IMR-90 (cell line): ENCODE measurements around the gene SMIM41. TPM values are rescaled to one million over a fixed set of nuclear protein-coding genes. Genes with fewer than 3 reads are reported as not detected.

Experiments used
- ATAC-seq: fragments of 200-7000 bp; cut with Tn5 transposase; 2 replicates; pipeline ENCODE4 v1.9.1; 2020; ENCODE audit warnings: low read depth, mild to moderate bottlenecking, moderate library complexity
- BruUV-seq: library from RNA; stranded (reverse); fragments of 400-500 nt; replicated peaks from 2 replicates; lab custom pipeline; 2021; lab: Mats Ljungman, UMichigan
- CTCF ChIA-PET: fragments of 300-600 bp; formaldehyde crosslinking; extraction: SDS; loops from one replicate; lab custom pipeline; 2021; ENCODE audit warnings: antibody characterized with exemption; lab: Yijun Ruan, JAX
- POLR2A ChIA-PET: fragments of 300-600 bp; sonication (Branson Sonifier 250); formaldehyde crosslinking; loops from one replicate; lab custom pipeline; 2022; ENCODE audit warnings: antibody characterized with exemption; ENCODE audit not compliant: unreplicated experiment; lab: Charles Lee
- DNase-seq: peaks from one replicate; pipeline ENCODE4 v3.0.0; 2013
- H2AFZ ChIP-seq: replicated peaks from 2 replicates; pipeline ENCODE3; 2013; ENCODE audit warnings: low read length, mild to moderate bottlenecking; ENCODE audit not compliant: poor library complexity
- H2AK5ac ChIP-seq: 2 replicates; pipeline ENCODE4 v1.6.1; 2013; ENCODE audit warnings: low read depth, low read length, inconsistent platforms
- H2AK9ac ChIP-seq: replicated peaks from 2 replicates; pipeline ENCODE3; 2013; ENCODE audit warnings: mild to moderate bottlenecking, low read depth, low read length, moderate library complexity; ENCODE audit not compliant: poor library complexity
- H2BK120ac ChIP-seq: 2 replicates; pipeline ENCODE4 v1.6.1; 2013; ENCODE audit warnings: low read depth, low read length, inconsistent platforms
- H2BK15ac ChIP-seq: 3 replicates; pipeline ENCODE4 v1.6.1; 2013; ENCODE audit warnings: low read depth, low read length, inconsistent platforms
- H2BK20ac ChIP-seq: 2 replicates; pipeline ENCODE4 v1.6.1; 2013; ENCODE audit warnings: low read depth, mild to moderate bottlenecking, inconsistent platforms, low read length, moderate library complexity
- H2BK5ac ChIP-seq: 2 replicates; pipeline ENCODE4 v1.6.1; 2013; ENCODE audit warnings: mild to moderate bottlenecking, low read depth, low read length, inconsistent platforms; ENCODE audit not compliant: poor library complexity, severe bottlenecking
- H3K14ac ChIP-seq: replicated peaks from 2 replicates; pipeline ENCODE4 v1.6.1; 2013; ENCODE audit warnings: low read depth, low read length, inconsistent platforms
- H3K18ac ChIP-seq: 2 replicates; pipeline ENCODE4 v1.6.1; 2013; ENCODE audit warnings: low read depth, low read length, control low read depth
- H3K23ac ChIP-seq: 2 replicates; pipeline ENCODE4 v1.6.1; 2013; ENCODE audit warnings: low read depth, low read length, inconsistent platforms
- H3K27ac ChIP-seq: 2 replicates; pipeline ENCODE4 v1.5.1; 2013; ENCODE audit warnings: mild to moderate bottlenecking, control low read depth, low read length; ENCODE audit not compliant: insufficient read depth
- H3K27me3 ChIP-seq: 2 replicates; pipeline ENCODE4 v1.6.1; 2013; ENCODE audit warnings: low read length; ENCODE audit not compliant: control insufficient read depth, insufficient read depth
- H3K36me3 ChIP-seq: 2 replicates; pipeline ENCODE4 v1.6.1; 2013; ENCODE audit warnings: low read length, mixed read lengths; ENCODE audit not compliant: control insufficient read depth, insufficient read depth
- H3K4ac ChIP-seq: 2 replicates; pipeline ENCODE4 v1.6.1; 2013; ENCODE audit warnings: low read depth, low read length, inconsistent platforms
- H3K4me1 ChIP-seq: 2 replicates; pipeline ENCODE4 v1.6.1; 2013; ENCODE audit warnings: low read length, mixed read lengths; ENCODE audit not compliant: control insufficient read depth, insufficient read depth
- H3K4me2 ChIP-seq: 2 replicates; pipeline ENCODE4 v1.6.1; 2013; ENCODE audit warnings: low read depth, mild to moderate bottlenecking, control low read depth, low read length, moderate library complexity
- H3K4me3 ChIP-seq: 2 replicates; pipeline ENCODE4 v1.5.1; 2013; ENCODE audit warnings: low read depth, mild to moderate bottlenecking, control low read depth, low read length, moderate library complexity; ENCODE audit not compliant: insufficient read depth
- H3K56ac ChIP-seq: 2 replicates; pipeline ENCODE4 v1.6.1; 2013; ENCODE audit warnings: low read length, inconsistent platforms; ENCODE audit not compliant: insufficient read depth; ENCODE audit errors: extremely low read depth
- H3K79me1 ChIP-seq, 2 experiments: 2 replicates each; pipeline ENCODE4 v1.6.1; 2013; ENCODE audit warnings: low read length in 2 of 2, inconsistent platforms in 1 of 2, low read depth in 1 of 2
- H3K9ac ChIP-seq: 2 replicates; pipeline ENCODE4 v1.6.1; 2013; ENCODE audit warnings: low read depth, low read length, control low read depth
- H3K9me1 ChIP-seq: 2 replicates; pipeline ENCODE4 v1.6.1; 2013; ENCODE audit warnings: low read length, inconsistent platforms; ENCODE audit not compliant: insufficient read depth
- H3K9me3 ChIP-seq: 2 replicates; pipeline ENCODE4 v1.6.1; 2013; ENCODE audit warnings: low read length; ENCODE audit not compliant: control insufficient read depth, insufficient read depth
- H4K20me1 ChIP-seq: 2 replicates; pipeline ENCODE4 v1.6.1; 2013; ENCODE audit warnings: low read length, inconsistent platforms; ENCODE audit not compliant: insufficient read depth
- H4K5ac ChIP-seq: 2 replicates; pipeline ENCODE4 v1.6.1; 2013; ENCODE audit warnings: mild to moderate bottlenecking, low read depth, low read length, control low read depth
- H4K8ac ChIP-seq, 2 experiments: 2 replicates each; pipeline ENCODE4 v1.6.1; 2013; ENCODE audit warnings: low read depth in 2 of 2, low read length in 2 of 2, control low read depth in 1 of 2, inconsistent platforms in 1 of 2
- H4K91ac ChIP-seq: 2 replicates; pipeline ENCODE4 v1.6.1; 2013; ENCODE audit warnings: low read depth, low read length, inconsistent platforms; ENCODE audit not compliant: insufficient read depth
- BHLHE40 ChIP-seq: fragments of 150-350 bp; IDR thresholded peaks from 2 replicates; pipeline ENCODE4 v1.6.1; 2016; ENCODE audit warnings: mild to moderate bottlenecking, low read depth, low read length
- CHD1 ChIP-seq: IDR thresholded peaks from 2 replicates; pipeline ENCODE4 v1.6.1; 2012; ENCODE audit warnings: low read depth, low read length, improper control_type of control experiment
- FOS ChIP-seq: fragments of 150-350 bp; IDR thresholded peaks from 2 replicates; pipeline ENCODE4 v1.6.1; 2016; ENCODE audit warnings: low read depth, low read length
- MAFK ChIP-seq: IDR thresholded peaks from 2 replicates; pipeline ENCODE4 v1.6.1; 2012; ENCODE audit warnings: low read depth, low read length, improper control_type of control experiment
- MAZ ChIP-seq: IDR thresholded peaks from 2 replicates; pipeline ENCODE4 v1.6.1; 2012; ENCODE audit warnings: low read depth, mild to moderate bottlenecking, low read length, improper control_type of control experiment, moderate library complexity, borderline replicate concordance
- MXI1 ChIP-seq: IDR thresholded peaks from 2 replicates; pipeline ENCODE4 v1.6.1; 2012; ENCODE audit warnings: low read depth, mild to moderate bottlenecking, low read length, moderate library complexity, borderline replicate concordance
- NFE2L2 ChIP-seq: fragments of 150-350 bp; IDR thresholded peaks from 2 replicates; pipeline ENCODE4 v1.6.1; 2016; ENCODE audit warnings: low read depth, mild to moderate bottlenecking, low read length
- POLR2A ChIP-seq: IDR thresholded peaks from 2 replicates; pipeline ENCODE4 v1.6.1; 2012; ENCODE audit warnings: mild to moderate bottlenecking, low read depth, low read length
- RAD21 ChIP-seq: IDR thresholded peaks from 2 replicates; pipeline ENCODE4 v1.6.1; 2012; ENCODE audit warnings: low read length, improper control_type of control experiment
- RCOR1 ChIP-seq: IDR thresholded peaks from 2 replicates; pipeline ENCODE4 v1.6.1; 2012; ENCODE audit warnings: mild to moderate bottlenecking, low read length, improper control_type of control experiment; ENCODE audit not compliant: insufficient replicate concordance
- RFX5 ChIP-seq: IDR thresholded peaks from 2 replicates; pipeline ENCODE4 v1.8.0; 2012; ENCODE audit warnings: low read depth, mild to moderate bottlenecking, low read length, moderate library complexity
- SMC3 ChIP-seq: fragments of 150-350 bp; IDR thresholded peaks from 2 replicates; pipeline ENCODE4 v1.6.1; 2016; ENCODE audit warnings: low read depth, mild to moderate bottlenecking, antibody characterized with exemption, low read length, moderate library complexity
- USF2 ChIP-seq: fragments of 150-350 bp; IDR thresholded peaks from 2 replicates; pipeline ENCODE4 v1.6.1; 2017; ENCODE audit warnings: mild to moderate bottlenecking, antibody characterized with exemption, low read length, low read depth
- WGBS, 2 experiments: methylation state at CpG; one replicate each; pipeline versions ENCODE4 v1.1.5 to v1.1.7; 2013; ENCODE audit warnings: missing lambda C conversion rate in 2 of 2; ENCODE audit not compliant: insufficient read length in 1 of 2; ENCODE audit errors: extremely low coverage in 2 of 2; 5-methylcytosine and 5-hydroxymethylcytosine counted together
- dilution Hi-C: fragments of 300-500 bp; cut with HindIII; formaldehyde crosslinking; loops from one replicate; pipeline ENCODE4 v1.14.3; 2018; ENCODE audit warnings: low sequenced_read_pairs; ENCODE audit not compliant: unreplicated experiment
- in situ Hi-C: fragments of 300-500 bp; cut with MboI; formaldehyde crosslinking; loops from 3 replicates; pipeline ENCODE4 v1.14.3; 2019; ENCODE audit warnings: low sequenced_read_pairs, inconsistent platforms, mixed read lengths
- intact Hi-C: fragments of 100-400 bp; cut with micrococcal nuclease; formaldehyde crosslinking; loops from 2 replicates; pipeline ENCODE4 v1.10.0; 2022
- polyA plus RNA-seq, 3 experiments: library from polyadenylated mRNA; depleted of rRNA; stranded (reverse); fragments of >200 nt; gene quantifications; 2 replicates each; pipeline ENCODE4 v1.2.3, GENCODE V29; 2012; ENCODE audit warnings: low replicate concordance in 1 of 3
- total RNA-seq: library from RNA; depleted of rRNA; stranded (reverse); fragments of >200 nt; gene quantifications from 2 replicates; pipeline ENCODE4 v1.2.3, GENCODE V29; 2012
- TF ChIP-seq, protein P1 (sequence below): conservative IDR thresholded peaks from 2 replicates; pipeline ENCODE4 v1.5.1; 2012; ENCODE audit warnings: mild to moderate bottlenecking, low read depth, low read length, improper control_type of control experiment

Gene SMIM41
- total and polyA plus RNA-seq, 2 of the 4 experiments (the other 2 are of a cell fraction): not detected

- Histone ChIP-seq H3K18ac (no peak overlapping the region), H2BK20ac (no peak overlapping the region), H3K14ac (no peak overlapping the region), H3K9me3 (no peaks in the 10 kb centered on the region), H3K27me3 (no peaks in the 10 kb centered on the region), H3K36me3 (peaks cover 3% of the 10 kb centered on the region; the same call in 1 of the 2 replicates), H3K4ac (no peak overlapping the region), H2BK15ac (no peak overlapping the region), H4K8ac (no peak overlapping the region), H3K27ac (no peak overlapping the region), H4K20me1 (peaks cover 25% of the 10 kb centered on the region), H3K9ac (no peak overlapping the region), H4K5ac (no peak overlapping the region), H2BK5ac (no peak overlapping the region), H3K79me1 (peaks cover 7 to 76% of the 10 kb centered on the region in 2 experiments; a peak in 3 of 4 replicates), H3K56ac (no peak overlapping the region), H2BK120ac (no peak overlapping the region), H3K4me3 (no peak overlapping the region), H2AK5ac (no peak overlapping the region), H2AFZ (no peak overlapping the region), H3K4me2 (no peak overlapping the region), H2AK9ac (no peak overlapping the region), H3K4me1 (no peaks in the 10 kb centered on the region), H3K9me1 (peaks cover 22% of the 10 kb centered on the region), H4K91ac (no peak overlapping the region), H3K23ac (no peak overlapping the region)
- TF ChIP-seq FOS: no peak
- TF ChIP-seq, protein P1, sequence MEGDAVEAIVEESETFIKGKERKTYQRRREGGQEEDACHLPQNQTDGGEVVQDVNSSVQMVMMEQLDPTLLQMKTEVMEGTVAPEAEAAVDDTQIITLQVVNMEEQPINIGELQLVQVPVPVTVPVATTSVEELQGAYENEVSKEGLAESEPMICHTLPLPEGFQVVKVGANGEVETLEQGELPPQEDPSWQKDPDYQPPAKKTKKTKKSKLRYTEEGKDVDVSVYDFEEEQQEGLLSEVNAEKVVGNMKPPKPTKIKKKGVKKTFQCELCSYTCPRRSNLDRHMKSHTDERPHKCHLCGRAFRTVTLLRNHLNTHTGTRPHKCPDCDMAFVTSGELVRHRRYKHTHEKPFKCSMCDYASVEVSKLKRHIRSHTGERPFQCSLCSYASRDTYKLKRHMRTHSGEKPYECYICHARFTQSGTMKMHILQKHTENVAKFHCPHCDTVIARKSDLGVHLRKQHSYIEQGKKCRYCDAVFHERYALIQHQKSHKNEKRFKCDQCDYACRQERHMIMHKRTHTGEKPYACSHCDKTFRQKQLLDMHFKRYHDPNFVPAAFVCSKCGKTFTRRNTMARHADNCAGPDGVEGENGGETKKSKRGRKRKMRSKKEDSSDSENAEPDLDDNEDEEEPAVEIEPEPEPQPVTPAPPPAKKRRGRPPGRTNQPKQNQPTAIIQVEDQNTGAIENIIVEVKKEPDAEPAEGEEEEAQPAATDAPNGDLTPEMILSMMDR: no peak
- TF ChIP-seq RFX5: no peak
- no peak for TF ChIP-seq RCOR1
- no peak for TF ChIP-seq RAD21
- no peak for TF ChIP-seq MAFK
- no peak for TF ChIP-seq MXI1
- TF ChIP-seq SMC3: no peak
- TF ChIP-seq MAZ: no peak
- no peak for TF ChIP-seq BHLHE40
- TF ChIP-seq CHD1: no peak
- no peak for TF ChIP-seq USF2
- TF ChIP-seq NFE2L2: no peak
- TF ChIP-seq POLR2A: no peak
- no TSS peak for BruUV-seq
- dilution Hi-C loops (no loop called here), in situ Hi-C loops (no loop called here), intact Hi-C loops (no loop called here)
- CTCF ChIA-PET: no interaction called here
- POLR2A ChIA-PET: no interaction called here
- DNase-seq (no peak), ATAC-seq (no peak)
- WGBS, 2 experiments: 83% methylated on average over 7 of the region's 18 CpGs; no CpG with 5 or more reads in 1 of the 2 experiments
Measured at GRCh38 chr12:52044292-52044983, 35.1 kb upstream of the SMIM41 start.
